WTC11 (cell line): ENCODE results near the gene PRUNE2. TPM values are rescaled to one million over a fixed set of nuclear protein-coding genes. Genes with fewer than 3 reads are reported as not detected.

Source experiments
- ATAC-seq: fragments of 200-7000 bp; cut with Tn5 transposase; 2 replicates; pipeline ENCODE4 v1.10.0; 2021; ENCODE audit warnings: mild to moderate bottlenecking, moderate library complexity
- CTCF ChIA-PET: fragments of 300-600 bp; sonication (Branson Sonifier 250); formaldehyde crosslinking; loops from one replicate; lab custom pipeline; 2021; ENCODE audit warnings: antibody characterized with exemption; lab: Charles Lee
- POLR2A ChIA-PET: fragments of 350-600 bp; sonication (Branson Sonifier 250); formaldehyde crosslinking; loops from one replicate; lab custom pipeline; 2021; ENCODE audit warnings: antibody characterized with exemption; lab: Charles Lee
- DNase-seq: peaks from one replicate; pipeline ENCODE4 v3.0.0; 2021; ENCODE audit warnings: low spot score
- H3K27ac Mint-ChIP-seq: 2 replicates; pipeline ENCODE4 v1.8.0; 2021; ENCODE audit warnings: mixed read lengths
- H3K27me3 Mint-ChIP-seq: 2 replicates; pipeline ENCODE4 v1.8.0; 2021; ENCODE audit warnings: low read depth, mild to moderate bottlenecking, moderate library complexity, mixed read lengths
- H3K36me3 Mint-ChIP-seq: 2 replicates; pipeline ENCODE4 v1.8.0; 2021; ENCODE audit warnings: mixed read lengths
- H3K4me1 Mint-ChIP-seq: 2 replicates; pipeline ENCODE4 v1.8.0; 2022; ENCODE audit warnings: mixed read lengths
- H3K4me3 Mint-ChIP-seq: 2 replicates; pipeline ENCODE4 v1.8.0; 2021; ENCODE audit warnings: mild to moderate bottlenecking, moderate library complexity, mixed read lengths
- H3K9me3 Mint-ChIP-seq: 2 replicates; pipeline ENCODE4 v1.8.0; 2021; ENCODE audit warnings: mixed read lengths
- CREM ChIP-seq: sonication (generic); formaldehyde crosslinking; IDR thresholded peaks from 2 replicates; pipeline ENCODE4 v1.8.1; 2022; ENCODE audit warnings: mild to moderate bottlenecking, missing genetic modification reagents, moderate library complexity
- E2F4 ChIP-seq: sonication (generic); formaldehyde crosslinking; IDR thresholded peaks from 2 replicates; pipeline ENCODE4 v1.8.1; 2022; ENCODE audit warnings: low read depth, mild to moderate bottlenecking, moderate library complexity, missing genetic modification reagents, borderline replicate concordance
- E2F5 ChIP-seq: sonication (generic); formaldehyde crosslinking; IDR thresholded peaks from 2 replicates; pipeline ENCODE4 v1.8.1; 2022; ENCODE audit warnings: mild to moderate bottlenecking, moderate library complexity, missing genetic modification reagents
- ETV6 ChIP-seq: sonication (generic); formaldehyde crosslinking; IDR thresholded peaks from 2 replicates; pipeline ENCODE4 v1.8.1; 2022; ENCODE audit warnings: mild to moderate bottlenecking, missing genetic modification reagents
- FOXK1 ChIP-seq: sonication (generic); formaldehyde crosslinking; IDR thresholded peaks from 2 replicates; pipeline ENCODE4 v1.8.0; 2022; ENCODE audit warnings: mild to moderate bottlenecking, moderate library complexity, missing genetic modification reagents
- HMGXB4 ChIP-seq: sonication (generic); formaldehyde crosslinking; IDR thresholded peaks from 2 replicates; pipeline ENCODE4 v1.8.1; 2023; ENCODE audit warnings: mild to moderate bottlenecking, moderate library complexity, missing genetic modification reagents
- IRF1 ChIP-seq: sonication (generic); formaldehyde crosslinking; IDR thresholded peaks from 2 replicates; pipeline ENCODE4 v1.8.0; 2023; ENCODE audit warnings: missing genetic modification reagents
- JUN ChIP-seq: sonication (generic); formaldehyde crosslinking; IDR thresholded peaks from 2 replicates; pipeline ENCODE4 v1.8.0; 2023; ENCODE audit warnings: mild to moderate bottlenecking, missing genetic modification reagents
- KAT7 ChIP-seq: sonication (generic); formaldehyde crosslinking; IDR thresholded peaks from 2 replicates; pipeline ENCODE4 v1.8.1; 2023; ENCODE audit warnings: missing genetic modification reagents, mild to moderate bottlenecking, borderline replicate concordance
- MAX ChIP-seq: sonication (generic); formaldehyde crosslinking; IDR thresholded peaks from 2 replicates; pipeline ENCODE4 v1.8.0; 2022; ENCODE audit warnings: mild to moderate bottlenecking, missing genetic modification reagents
- MLX ChIP-seq: sonication (generic); formaldehyde crosslinking; IDR thresholded peaks from 2 replicates; pipeline ENCODE4 v1.8.1; 2023; ENCODE audit warnings: mild to moderate bottlenecking, missing genetic modification reagents, moderate library complexity
- OVOL2 ChIP-seq: fragments of 250-450 bp; sonication (Bioruptor Pico); IDR thresholded peaks from 2 replicates; pipeline ENCODE4 v1.9.0; 2021; ENCODE audit warnings: mild to moderate bottlenecking, borderline replicate concordance
- PRDM15 ChIP-seq: sonication (generic); formaldehyde crosslinking; IDR thresholded peaks from 2 replicates; pipeline ENCODE4 v1.8.0; 2022; ENCODE audit warnings: missing genetic modification reagents
- RELA ChIP-seq: sonication (generic); formaldehyde crosslinking; IDR thresholded peaks from 2 replicates; pipeline ENCODE4 v1.8.1; 2022; ENCODE audit warnings: missing genetic modification reagents, mild to moderate bottlenecking, borderline replicate concordance
- SMAD3 ChIP-seq: sonication (generic); formaldehyde crosslinking; IDR thresholded peaks from 2 replicates; pipeline ENCODE4 v1.8.0; 2022; ENCODE audit warnings: missing genetic modification reagents, mild to moderate bottlenecking, borderline replicate concordance
- SP1 ChIP-seq: sonication (generic); formaldehyde crosslinking; conservative IDR thresholded peaks from 2 replicates; pipeline ENCODE4 v1.8.1; 2022; ENCODE audit warnings: missing genetic modification reagents
- STAT6 ChIP-seq: sonication (generic); formaldehyde crosslinking; conservative IDR thresholded peaks from 2 replicates; pipeline ENCODE4 v1.8.1; 2023; ENCODE audit warnings: mild to moderate bottlenecking, low read depth, missing genetic modification reagents, moderate library complexity
- TCF7 ChIP-seq: sonication (generic); formaldehyde crosslinking; IDR thresholded peaks from 2 replicates; pipeline ENCODE4 v1.8.0; 2022; ENCODE audit warnings: mild to moderate bottlenecking, low read depth, missing genetic modification reagents, moderate library complexity
- TEAD1 ChIP-seq: sonication (generic); formaldehyde crosslinking; IDR thresholded peaks from 2 replicates; pipeline ENCODE4 v1.8.0; 2022; ENCODE audit warnings: mild to moderate bottlenecking, missing genetic modification reagents
- TP53 ChIP-seq: sonication (generic); formaldehyde crosslinking; IDR thresholded peaks from 2 replicates; pipeline ENCODE4 v1.8.1; 2023; ENCODE audit warnings: mild to moderate bottlenecking, missing genetic modification reagents
- ZBTB21 ChIP-seq: sonication (generic); formaldehyde crosslinking; IDR thresholded peaks from 2 replicates; pipeline ENCODE4 v1.8.1; 2023; ENCODE audit warnings: mild to moderate bottlenecking, missing genetic modification reagents, borderline replicate concordance
- ZNF121 ChIP-seq: sonication (generic); formaldehyde crosslinking; IDR thresholded peaks from 2 replicates; pipeline ENCODE4 v1.8.0; 2023; ENCODE audit warnings: missing genetic modification reagents
- ZNF423 ChIP-seq: fragments of 250-450 bp; sonication (Bioruptor Pico); IDR thresholded peaks from 2 replicates; pipeline ENCODE4 v2.1.2; 2022; ENCODE audit warnings: mild to moderate bottlenecking, moderate library complexity
- total RNA-seq: library from RNA; stranded (reverse); gene quantifications from 3 replicates; pipeline ENCODE4 v1.2.3, GENCODE V29; 2021

PRUNE2 gene
- total RNA-seq, 1 experiment from 2014 or later, result 13.1 TPM

GRCh38 chr9:76944011-76944410, 38.1 kb upstream of the PRUNE2 start:
- Mint-ChIP-seq H3K9me3 (no peaks in the 10 kb centered on the region), H3K4me3 (no peak overlapping the region), H3K27ac (no peak overlapping the region), H3K36me3 (no peaks in the 10 kb centered on the region), H3K4me1 (no peaks in the 10 kb centered on the region), H3K27me3 (no peaks in the 10 kb centered on the region)
- ATAC-seq (no peak), DNase-seq (no peak)
- TF ChIP-seq HMGXB4 (CRISPR knock-in tag) (no peak), ZNF121 (CRISPR knock-in tag) (no peak), KAT7 (CRISPR knock-in tag) (no peak), TP53 (no peak)
- CTCF ChIA-PET, result no interaction called here
- POLR2A ChIA-PET, result no interaction called here

- no peaks in the 10 kb centered on the region for H3K27me3 Mint-ChIP-seq
- CTCF ChIA-PET, result no interaction called here
- TF ChIP-seq E2F4 (no peak), CREM (no peak), IRF1 (no peak), OVOL2 (CRISPR knock-in tag) (no peak), TEAD1 (CRISPR knock-in tag) (no peak), SP1 (CRISPR knock-in tag) (no peak), PRDM15 (CRISPR knock-in tag) (no peak), MAX (CRISPR knock-in tag) (no peak), ETV6 (CRISPR knock-in tag) (no peak), JUN (CRISPR knock-in tag) (no peak), RELA (CRISPR knock-in tag) (no peak), FOXK1 (CRISPR knock-in tag) (no peak), SMAD3 (CRISPR knock-in tag) (no peak), MLX (CRISPR knock-in tag) (no peak), ZBTB21 (CRISPR knock-in tag) (no peak), STAT6 (CRISPR knock-in tag) (no peak), TCF7 (CRISPR knock-in tag) (no peak), ZNF423 (no peak), E2F5 (CRISPR knock-in tag) (no peak)
- TF ChIP-seq, all 79 proteins: peak for 0
- POLR2A ChIA-PET, result no interaction called here
- H3K9me3 Mint-ChIP-seq, result no peaks in the 10 kb centered on the region
- H3K4me1 Mint-ChIP-seq, result no peaks in the 10 kb centered on the region
- no peak overlapping the region for H3K4me3 Mint-ChIP-seq
- DNase-seq (no peak), ATAC-seq (no peak)
- no peaks in the 10 kb centered on the region for H3K36me3 Mint-ChIP-seq
- no peak overlapping the region for H3K27ac Mint-ChIP-seq
These were observed 37.1 kb upstream of the PRUNE2 start for GRCh38 chr9:76943054-76943453.
